Activated CD8-positive, alpha-beta memory T cell treated with anti-CD3 and anti-CD28 coated beads, Interleukin-2, amount 50 U/mL, for 24 hours (primary cell): Measurements from ENCODE around the gene ADPRHL1.
"Not testable (repeated sequence)": the region's sequence is repeated elsewhere in the genome, so short reads cannot be mapped to it uniquely, and the experiment has no call there.

Experiments
- DNase-seq: peaks from one replicate; pipeline ENCODE4 v3.0.0-alpha.2; 2020; ENCODE audit errors: extremely low read depth

ADPRHL1 gene

GRCh38 chr13:113455384-113455783 lies 2.1 kb upstream of the ADPRHL1 start:
- DNase-seq: no peak

GRCh38 chr13:113454936-113455335 lies 1.6 kb upstream of the ADPRHL1 start:
- DNase-seq: no peak

- no peak for DNase-seq
Measured at GRCh38 chr13:113452466-113452865, 822 bp downstream of the ADPRHL1 start.

- DNase-seq: no peak
Measured at GRCh38 chr13:113451951-113452421, 1.3 kb downstream of the ADPRHL1 start.

- DNase-seq: not testable (repeated sequence)
Measured at GRCh38 chr13:113450861-113451620, 2.2 kb downstream of the ADPRHL1 start.

GRCh38 chr13:113450348-113450744 lies 2.9 kb downstream of the ADPRHL1 start:
- DNase-seq: not testable (repeated sequence)

GRCh38 chr13:113449693-113450347 lies 3.5 kb downstream of the ADPRHL1 start:
- no peak for DNase-seq

- no peak for DNase-seq
Measured at GRCh38 chr13:113448885-113449692, 4.2 kb downstream of the ADPRHL1 start.

GRCh38 chr13:113448545-113448884 lies 4.8 kb downstream of the ADPRHL1 start:
- no peak for DNase-seq

- DNase-seq: no peak
Measured at GRCh38 chr13:113447596-113447995, 5.7 kb downstream of the ADPRHL1 start.

- no peak for DNase-seq
Measured at GRCh38 chr13:113446488-113446854, 6.8 kb downstream of the ADPRHL1 start.

GRCh38 chr13:113445791-113446487 lies 7.3 kb downstream of the ADPRHL1 start:
- DNase-seq: no peak

- no peak for DNase-seq
Measured at GRCh38 chr13:113443991-113444390, 9.3 kb downstream of the ADPRHL1 start.

GRCh38 chr13:113442985-113443362 lies 10.3 kb downstream of the ADPRHL1 start:
- no peak for DNase-seq

- no peak for DNase-seq
Measured at GRCh38 chr13:113442354-113442984, 10.8 kb downstream of the ADPRHL1 start.

- DNase-seq: no peak
Measured at GRCh38 chr13:113441661-113442060, 11.6 kb downstream of the ADPRHL1 start.

- DNase-seq: no peak
Measured at GRCh38 chr13:113437408-113438010, 15.8 kb downstream of the ADPRHL1 start.

GRCh38 chr13:113436866-113437265 lies 16.4 kb downstream of the ADPRHL1 start:
- not testable (repeated sequence) for DNase-seq

- not testable (repeated sequence) for DNase-seq
Measured at GRCh38 chr13:113435907-113436306, 17.4 kb downstream of the ADPRHL1 start.

GRCh38 chr13:113433391-113433916 lies 19.8 kb downstream of the ADPRHL1 start:
- no peak for DNase-seq
